HUDEP-2 (cell line): Measurements from ENCODE around the gene CAMKK1.
"Not testable (repeated sequence)": the region's sequence is repeated elsewhere in the genome, so short reads cannot be mapped to it uniquely, and the experiment has no call there.

Source experiments
- DNase-seq, 76 experiments: peaks; one replicate each; lab custom pipeline; 2025; ENCODE audit not compliant: unreplicated experiment in 76 of 76; lab: John Stamatoyannopoulos, UW

CAMKK1 gene

DNA sequence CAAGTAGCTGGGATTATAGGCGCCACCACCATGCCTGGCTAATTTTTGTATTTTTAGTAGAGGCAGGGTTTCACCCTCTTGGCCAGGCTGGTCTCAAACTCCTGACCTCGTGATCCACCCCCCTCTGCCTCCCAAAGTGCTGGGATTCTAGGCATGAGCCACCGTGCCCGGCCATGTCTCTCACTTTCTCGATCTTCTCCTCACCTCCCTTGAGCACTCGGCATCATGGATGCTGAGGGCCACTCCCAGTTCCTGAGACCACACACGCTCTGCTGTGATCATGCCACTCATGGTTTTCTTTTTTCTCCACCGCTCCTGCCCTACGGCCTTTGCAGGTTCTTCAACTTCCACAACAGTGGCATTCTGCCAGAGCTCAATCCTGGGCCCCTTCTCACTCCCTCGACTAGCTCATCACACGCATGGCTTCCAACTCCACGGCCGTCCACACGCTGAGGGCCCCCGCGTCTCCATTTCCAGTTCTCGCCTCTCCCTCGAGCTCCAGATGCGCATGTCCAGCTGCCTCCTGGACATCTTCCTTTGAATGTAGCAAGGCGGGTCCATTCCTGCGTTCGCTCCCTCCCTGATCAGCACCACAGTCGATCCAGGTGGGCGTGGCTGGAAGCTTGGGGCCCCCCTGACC, 41.3 kb downstream of the CAMKK1 start:
- no peak for DNase-seq

DNA sequence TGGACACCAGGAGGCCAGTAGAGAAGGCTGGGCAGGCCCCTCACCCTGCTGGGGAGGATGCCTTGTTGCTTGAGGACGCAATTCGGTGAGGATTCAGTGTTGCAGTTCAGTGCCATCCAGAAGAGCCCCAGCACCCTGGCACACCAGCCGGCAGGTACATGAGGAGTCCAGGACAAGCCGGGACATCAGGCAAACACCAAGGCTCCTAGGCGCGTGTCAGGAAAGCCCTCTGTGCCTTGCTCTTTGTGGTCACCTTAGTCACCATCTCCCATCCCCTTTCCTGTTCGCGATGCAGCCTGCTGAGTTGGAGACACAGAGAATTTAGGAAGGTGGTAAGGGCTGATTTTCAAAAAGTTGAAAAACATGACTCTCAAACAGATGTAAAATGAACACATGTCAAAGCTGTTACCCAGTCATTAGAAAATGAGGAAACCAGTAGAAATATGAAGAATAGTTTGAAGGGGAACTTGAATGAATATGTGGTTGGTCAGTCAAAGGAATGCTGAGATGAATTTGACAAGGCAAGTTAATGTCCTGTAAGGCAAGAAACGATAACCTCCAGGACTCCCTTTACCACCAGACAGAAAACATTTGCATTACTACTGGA, 44.5 kb downstream of the CAMKK1 start:
- DNase-seq = no peak

DNA sequence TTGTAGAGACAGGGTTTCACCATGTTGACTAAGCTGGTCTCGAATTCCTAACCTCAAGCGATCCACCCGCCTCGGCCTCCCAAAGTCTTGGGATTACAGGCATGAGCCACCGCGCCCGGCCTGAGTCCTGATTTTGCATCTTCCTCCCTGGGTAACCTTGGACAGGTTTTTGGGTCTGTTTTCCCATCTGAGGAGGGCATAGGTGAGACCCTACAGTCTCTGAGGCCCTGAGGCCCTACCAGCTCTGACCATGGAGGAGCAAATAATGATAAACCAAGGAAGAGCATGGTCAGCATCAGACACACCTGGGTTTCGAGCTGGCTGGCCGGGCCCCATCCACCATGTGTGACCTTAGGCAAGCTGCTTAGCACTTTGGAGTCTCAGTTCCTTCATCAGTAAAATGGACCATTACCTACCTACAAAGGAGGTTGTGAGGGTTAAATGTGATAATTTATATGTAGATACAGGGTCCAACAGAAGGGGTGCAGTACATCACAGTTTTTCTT, 45.6 kb downstream of the CAMKK1 start:
- no peak for DNase-seq

DNA sequence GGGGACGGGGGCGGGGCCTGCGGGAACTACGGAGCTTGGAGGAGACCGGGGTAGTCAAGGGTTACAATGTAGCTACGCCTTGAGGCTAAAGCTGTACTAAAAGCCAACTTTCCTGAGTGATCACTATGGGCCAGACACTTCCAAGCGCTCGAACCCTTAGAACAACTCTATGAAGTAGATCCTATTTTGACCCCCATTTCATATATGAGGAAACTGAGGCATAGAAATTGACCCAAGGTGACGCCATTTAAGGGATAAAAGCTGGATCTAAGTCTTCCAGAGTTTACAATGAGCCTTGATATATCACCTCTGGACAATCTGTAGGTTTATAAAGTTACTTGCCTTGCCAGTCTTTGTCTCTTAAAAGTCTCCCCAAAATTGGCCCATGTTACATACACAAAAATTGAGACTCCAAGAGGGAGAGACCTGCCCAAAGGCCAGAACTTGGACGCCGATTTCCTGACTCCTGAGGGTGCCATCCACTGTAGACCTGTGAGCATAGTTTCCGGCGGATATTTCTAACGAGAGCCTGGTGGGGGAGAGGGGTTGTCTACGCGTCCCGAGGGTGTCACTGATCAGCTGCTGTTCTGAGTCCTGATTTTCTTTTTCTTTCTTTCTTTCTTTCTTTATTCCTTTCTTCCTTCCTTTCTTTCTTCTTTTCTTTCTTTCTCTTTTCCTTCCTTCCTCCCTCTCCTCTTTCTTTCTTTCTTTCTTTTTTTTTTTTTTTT, 46.3 kb downstream of the CAMKK1 start:
- DNase-seq = no peak

DNA sequence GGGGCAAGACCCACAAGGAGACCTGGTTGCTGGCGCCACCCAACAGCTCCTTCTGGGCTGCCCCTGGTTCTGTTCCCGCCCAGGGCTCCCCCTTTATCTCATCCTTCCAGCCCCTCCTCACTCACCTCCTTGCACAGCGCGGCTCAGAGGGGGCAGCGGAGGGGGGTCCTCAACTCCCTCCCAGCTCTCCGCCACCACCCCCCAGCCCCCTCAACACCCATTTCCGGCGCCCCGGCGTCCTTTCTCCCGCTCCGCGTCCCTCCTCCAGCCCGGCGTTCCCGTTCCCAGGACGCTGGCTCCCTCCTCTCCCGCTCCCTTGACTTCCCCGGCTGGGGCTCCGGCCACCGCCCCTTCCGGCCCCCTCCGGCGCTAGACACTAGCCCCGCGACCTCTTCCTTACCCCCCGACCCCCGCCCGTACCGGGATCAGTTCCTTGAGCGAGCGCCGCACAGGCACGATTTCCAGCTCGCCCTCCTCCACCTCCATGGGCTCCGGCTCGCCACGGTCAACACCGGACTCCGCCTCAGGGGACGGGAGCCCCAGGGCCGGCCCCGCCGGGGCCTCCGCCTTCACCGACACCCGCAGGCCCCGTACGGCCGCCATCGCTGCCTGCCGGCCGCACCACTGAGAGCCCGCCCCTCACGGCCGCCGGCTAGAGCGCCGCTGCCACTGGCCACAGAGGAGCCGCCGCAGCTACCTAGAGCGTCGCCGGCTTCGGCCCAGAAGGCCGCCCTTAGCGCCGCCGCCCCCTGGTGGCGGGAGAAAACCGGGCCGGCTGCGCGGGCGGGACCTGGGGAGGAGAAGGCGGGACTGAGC, 47.0 kb downstream of the CAMKK1 start, which contains the start of gene NCBP3:
Gene NCBP3 (minus strand): TSS at position 626 of the 816 bp plus-strand sequence. CDS start 23 bp downstream, at position 603.
- DNase-seq = peak in 73 of 76 experiments; percentile 21 to 92 (median 81)

DNA sequence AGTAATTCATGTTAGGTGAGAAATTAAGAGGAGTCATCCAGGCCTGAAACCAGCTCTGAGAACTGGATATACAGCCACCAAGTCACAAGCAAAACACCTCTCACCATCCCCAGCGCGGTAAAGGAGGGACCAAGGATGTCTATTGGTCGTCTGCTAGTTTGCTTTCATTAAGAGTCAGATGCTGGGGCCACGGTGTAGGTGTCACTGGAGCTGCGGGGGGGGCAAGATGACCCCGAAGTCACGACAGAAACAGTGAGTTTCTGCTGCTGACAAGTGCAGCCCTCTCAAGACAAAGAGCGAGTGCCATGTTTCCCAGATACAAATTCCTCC, 47.6 kb downstream of the CAMKK1 start:
- DNase-seq = peak in 12 of 76 experiments; percentile 7 to 47 (median 23)

DNA sequence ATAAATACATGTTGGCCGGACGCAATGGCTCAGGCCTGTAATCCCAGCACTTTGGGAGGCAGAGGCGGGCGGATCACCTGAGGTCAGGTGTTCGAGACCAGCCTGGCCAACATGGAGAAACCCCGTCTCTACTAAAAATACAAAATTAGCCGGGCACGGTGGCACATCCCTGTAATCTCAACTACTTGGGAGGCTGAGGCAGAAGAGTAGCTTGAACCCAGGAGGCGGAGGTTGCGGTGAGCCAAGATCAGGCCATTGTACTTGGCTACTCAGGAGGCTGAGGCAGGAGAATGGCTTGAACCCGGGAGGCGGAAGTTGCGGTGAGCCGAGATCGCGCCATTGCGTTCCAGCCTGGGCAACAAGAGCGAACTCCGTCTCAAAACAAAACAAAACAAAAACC, 48.3 kb downstream of the CAMKK1 start:
- DNase-seq = not testable (repeated sequence)

DNA sequence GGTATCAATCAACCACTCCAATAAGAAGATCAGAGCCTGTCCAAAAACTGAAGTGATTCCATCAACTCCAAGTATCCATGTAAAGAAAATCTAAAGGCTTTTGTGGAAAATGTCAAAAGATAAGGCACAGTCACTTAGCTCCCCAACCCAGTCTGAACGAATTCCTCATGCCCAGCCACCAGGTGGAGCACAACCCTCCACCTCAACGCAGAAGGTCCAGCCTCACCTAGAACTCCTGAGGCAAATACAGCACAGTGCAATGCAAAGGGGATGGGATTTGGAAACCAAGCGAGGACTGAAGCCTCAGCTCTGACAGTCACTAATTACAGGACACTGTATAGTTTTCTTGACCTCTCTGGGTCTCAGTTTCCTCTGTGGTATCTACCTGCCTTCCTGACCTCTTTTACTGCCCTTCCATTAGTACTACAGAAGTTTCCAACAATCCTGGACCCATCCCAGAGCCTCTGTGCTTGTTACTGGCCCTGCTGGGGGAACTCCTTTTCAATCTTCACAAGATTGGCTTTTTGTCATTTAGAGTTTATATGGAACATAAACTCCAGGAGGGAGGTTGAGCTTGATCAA, 48.8 kb downstream of the CAMKK1 start:
- DNase-seq = peak in 47 of 76 experiments; percentile 2 to 62 (median 28)

DNA sequence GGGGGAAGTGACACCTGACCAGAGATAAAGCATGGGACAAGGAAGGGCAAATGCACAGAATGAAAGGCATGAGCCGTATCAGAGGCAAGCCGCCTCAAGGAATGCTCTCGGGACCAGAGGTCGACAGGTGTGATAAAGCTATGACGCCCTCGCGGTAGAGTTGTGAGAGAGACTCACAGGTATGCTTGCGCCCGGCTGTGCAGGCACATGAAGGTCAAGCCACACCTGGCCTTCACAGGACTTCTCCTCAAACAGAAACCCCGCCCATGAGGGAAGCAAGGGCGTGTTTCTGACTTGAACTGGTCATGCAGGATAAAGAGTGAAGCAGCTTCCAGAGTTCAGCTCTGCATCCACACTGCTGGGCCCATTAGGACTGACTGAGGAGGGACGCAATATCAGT, 54.6 kb downstream of the CAMKK1 start:
- DNase-seq = no peak

DNA sequence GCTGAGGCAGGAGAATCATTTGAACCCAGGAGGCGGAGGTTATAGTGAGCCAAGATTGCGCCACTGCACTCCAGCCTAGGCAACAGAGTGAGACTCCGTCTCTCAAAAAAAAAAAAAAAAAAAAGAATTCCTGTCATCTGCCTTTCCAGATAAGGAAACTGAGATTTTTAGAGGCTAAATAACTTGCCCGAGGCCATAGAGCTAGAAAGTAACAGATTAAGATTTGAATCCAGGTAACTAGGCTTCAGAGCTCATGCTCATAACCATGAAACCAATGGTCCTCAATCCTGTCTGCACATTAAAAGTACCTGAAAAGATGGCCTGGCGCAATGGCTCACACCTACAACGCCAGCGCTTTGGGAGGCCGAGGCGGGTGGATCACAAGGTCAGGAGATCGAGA, 56.3 kb downstream of the CAMKK1 start:
- no peak for DNase-seq

DNA sequence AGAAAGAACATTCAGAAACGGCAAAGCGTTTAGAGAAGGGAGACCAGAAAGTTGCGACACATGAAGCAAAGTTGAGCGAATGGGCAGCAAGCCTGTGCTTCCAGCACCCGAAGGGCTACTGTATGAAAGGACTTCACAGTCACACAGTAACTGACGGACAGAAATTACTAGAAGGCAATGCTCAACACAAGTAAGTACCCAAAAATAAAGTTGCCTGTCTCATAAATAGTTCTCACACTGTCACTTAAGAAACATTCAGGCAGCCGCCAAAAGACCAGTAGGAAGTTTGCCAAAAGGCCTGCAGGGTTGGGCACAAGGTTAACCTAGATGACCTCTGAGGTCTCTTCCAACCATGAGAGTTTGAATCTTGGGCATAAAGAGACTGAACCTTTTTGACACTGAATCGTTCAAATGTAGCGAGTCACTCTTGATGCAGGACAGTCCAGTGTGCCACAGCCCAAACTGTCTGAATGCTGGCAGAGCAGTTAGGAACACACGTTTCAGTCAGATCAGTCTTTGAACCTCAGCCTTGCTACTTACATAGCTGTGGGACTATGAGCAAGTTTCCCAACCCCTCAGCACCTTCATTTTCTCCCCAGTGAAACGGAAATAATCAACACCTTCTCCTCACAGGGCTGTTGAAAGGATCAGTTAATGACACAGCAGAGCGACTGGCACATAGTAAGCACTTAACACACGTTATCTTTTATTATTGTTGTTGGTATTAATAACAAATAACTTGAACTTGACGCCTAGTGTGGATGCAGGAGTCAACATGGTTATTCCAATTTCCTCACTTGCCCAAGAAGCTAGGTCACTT, 57.2 kb downstream of the CAMKK1 start:
- DNase-seq = peak in 5 of 76 experiments; percentile 7 to 23 (median 7)

DNA sequence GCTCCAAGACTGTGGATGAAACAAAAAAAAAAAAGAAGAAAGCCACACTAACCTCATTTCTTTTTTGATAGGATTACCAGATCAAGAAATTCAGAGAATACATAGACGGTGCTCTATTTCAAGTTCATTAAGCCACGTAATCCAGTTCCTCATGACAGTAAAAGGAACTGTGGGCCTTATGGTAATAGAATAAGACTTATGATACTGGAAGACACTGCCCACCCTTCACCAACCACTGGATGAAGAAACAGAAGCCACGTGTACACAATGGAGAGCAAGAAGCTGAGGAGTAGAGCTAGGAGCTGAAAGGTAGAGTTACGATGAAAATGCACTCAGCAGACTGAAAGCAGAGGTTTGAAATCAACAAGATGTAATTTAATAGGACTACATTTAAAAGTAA, 58.0 kb downstream of the CAMKK1 start:
- no peak for DNase-seq

DNA sequence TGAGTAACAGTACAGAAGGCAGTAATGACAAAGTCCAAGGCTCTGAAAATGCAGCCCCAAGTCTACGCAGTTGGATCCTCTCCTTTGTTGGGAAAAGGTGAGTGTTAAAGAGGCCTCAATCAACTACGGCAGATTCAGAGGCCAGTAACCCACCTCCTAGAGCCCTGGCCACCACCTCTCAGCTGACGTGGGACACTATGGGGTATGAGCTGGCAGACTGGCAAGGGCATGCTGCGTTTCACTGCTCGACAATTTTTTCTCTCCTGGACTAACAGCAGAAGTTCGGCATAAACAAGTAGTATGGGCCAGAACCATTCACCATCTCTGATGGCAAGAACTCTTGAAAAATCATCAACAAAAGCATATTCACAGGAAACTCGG, 64.0 kb downstream of the CAMKK1 start:
- DNase-seq = no peak

DNA sequence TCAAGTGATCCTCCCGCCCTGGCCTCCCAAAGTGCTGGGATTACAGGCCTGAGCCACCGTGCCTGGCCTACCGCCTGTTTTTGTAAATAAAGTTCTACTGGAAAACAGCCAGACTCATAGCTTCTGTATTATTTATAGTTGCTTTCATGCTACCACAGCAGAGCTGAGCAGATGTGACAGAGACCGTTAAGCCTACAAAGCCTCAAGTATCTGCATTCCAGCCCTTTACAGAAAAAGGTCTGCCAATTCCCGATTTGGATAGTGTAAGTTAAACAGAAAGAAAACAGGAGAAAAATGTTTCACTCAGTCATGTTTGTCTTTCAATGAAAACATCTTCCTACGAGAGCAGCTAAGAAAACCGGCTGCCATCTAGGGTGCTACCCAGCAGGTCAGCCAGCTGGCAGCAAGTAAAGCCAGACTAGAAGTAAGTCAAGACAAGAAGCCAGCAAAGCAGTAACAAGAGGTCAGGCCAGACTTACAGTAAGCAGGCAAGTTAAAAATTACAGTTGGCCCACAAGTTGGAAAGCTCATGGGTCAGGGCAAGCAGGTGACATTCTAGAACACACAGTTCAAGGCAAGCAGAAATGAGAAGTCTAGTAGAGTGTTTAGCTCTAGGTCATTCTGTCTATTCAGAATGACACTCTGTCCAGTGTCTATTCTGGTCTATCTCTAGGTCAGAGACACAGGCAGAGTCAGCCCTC, 64.6 kb downstream of the CAMKK1 start:
- DNase-seq = no peak

DNA sequence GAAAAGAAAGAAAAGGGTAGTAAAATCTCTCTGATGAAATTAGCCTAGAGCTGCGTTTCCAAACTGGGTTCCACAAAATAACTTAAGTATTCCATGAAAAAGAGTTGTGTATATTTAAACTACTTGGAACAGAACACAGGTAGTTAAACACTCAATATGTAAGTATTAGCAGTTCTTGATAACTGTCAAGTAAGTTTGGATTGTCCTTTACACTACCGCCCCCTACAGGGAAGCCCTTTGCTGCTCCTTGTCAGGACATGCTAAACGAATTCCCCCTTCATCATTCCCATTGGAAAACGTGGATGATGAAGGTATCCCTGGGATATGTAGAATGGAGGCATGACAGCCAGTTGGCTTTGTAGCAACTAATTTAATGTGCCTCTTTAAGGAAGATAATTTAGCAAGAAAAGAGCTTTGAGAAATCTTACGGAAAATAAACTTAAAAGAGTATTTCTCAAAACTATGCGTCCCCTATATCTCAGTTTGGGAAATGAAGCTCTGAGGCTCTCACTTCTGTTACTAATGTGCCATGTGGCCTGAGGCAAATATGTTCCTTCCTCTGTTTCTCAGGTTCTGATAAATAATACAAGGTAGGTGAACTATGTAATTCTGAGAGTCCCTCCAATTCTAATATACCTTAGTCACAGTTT, 65.6 kb downstream of the CAMKK1 start:
- DNase-seq = peak in 33 of 76 experiments; percentile 4 to 52 (median 25)

DNA sequence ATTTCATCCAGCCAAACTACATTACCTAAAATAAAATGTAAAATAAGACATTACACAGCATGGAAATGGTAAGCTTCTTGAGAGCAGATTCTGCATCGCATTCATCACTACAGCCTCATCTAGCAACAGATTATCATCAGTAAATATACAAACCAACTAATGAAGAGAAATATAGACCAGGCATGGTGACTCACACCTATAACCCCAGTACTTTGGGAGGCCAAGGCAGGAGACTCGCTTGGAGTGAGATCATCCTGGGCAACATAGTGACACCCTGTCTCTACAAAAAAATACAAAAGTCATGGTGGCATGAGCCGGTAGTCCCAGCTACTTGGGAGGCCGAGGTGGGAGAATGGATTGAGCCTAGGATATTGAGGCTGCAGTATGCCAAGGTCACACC, 66.7 kb downstream of the CAMKK1 start:
- DNase-seq = no peak

DNA sequence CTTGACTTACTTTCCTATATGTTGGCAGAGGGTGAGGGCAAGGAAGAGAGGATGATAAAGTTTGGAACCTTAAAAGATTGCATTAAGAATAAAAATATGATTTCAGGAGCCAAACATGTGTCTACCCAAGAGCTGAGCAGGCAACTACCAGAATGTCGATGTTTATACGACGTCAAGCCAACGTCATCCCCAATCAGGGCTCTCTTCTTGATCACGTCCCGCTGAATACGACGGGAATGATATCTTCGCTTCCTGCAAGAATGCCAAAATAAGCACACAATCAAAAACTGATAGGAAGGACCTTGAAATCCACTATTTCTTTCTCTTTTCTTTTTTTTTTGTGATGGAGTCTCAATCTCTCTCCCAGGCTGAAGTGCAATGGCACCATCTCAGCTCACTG, 71.8 kb downstream of the CAMKK1 start:
- no peak for DNase-seq

DNA sequence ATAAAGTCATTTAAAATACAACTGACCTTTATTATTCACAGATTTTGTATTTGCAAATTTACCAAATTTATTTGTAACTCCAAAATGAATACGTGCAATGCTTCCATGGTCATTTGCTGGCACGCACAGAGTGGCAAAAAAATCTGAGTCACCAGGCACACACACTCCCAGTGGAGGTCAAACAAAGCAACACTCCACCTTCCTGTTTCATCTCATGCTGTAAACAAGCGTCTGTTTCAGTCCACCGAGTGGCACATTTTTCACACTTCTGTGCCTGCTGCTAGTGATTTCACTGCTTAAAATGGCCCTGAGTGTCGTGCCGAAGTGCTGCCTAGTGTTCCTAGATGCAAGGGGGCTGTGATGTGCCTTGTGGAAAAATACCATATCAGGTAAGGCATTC, 74.1 kb downstream of the CAMKK1 start:
- no peak for DNase-seq
